ENCODE measurements around the gene HES4.

- no peak for TF ChIP-seq CTCF (conservative IDR thresholded peaks at IDR 0.05)
- no peak for TF ChIP-seq ZFX (IDR thresholded peaks at IDR 0.05)
Measured at GRCh38 chr1:962381-963300, 37.3 kb downstream of the HES4 start.
